Immature natural killer cell (primary cell): ENCODE measurements around the gene FHIT. TPM values are rescaled to one million over a fixed set of nuclear protein-coding genes. Genes with fewer than 3 reads are reported as not detected.
"Not testable (repeated sequence)": the region's sequence is repeated elsewhere in the genome, so short reads cannot be mapped to it uniquely, and the experiment has no call there.

Experiments used
- DNase-seq, 3 donors: peaks; one replicate each; pipeline ENCODE4 v3.0.0; 2022; ENCODE audit warnings: mixed read lengths in 1 of 3
- H3K27ac Mint-ChIP-seq, 6 donors: one replicate each; pipeline ENCODE4 v1.8.0; 2020; ENCODE audit warnings: mixed read lengths in 6 of 6, mild to moderate bottlenecking in 5 of 6, inconsistent platforms in 4 of 6, moderate library complexity in 3 of 6
- H3K27me3 Mint-ChIP-seq, 3 donors: one replicate each; pipeline ENCODE4 v1.8.0; 2020 to 2021; ENCODE audit warnings: low read depth in 3 of 3, mild to moderate bottlenecking in 3 of 3, mixed read lengths in 3 of 3, moderate library complexity in 3 of 3, inconsistent platforms in 1 of 3
- H3K36me3 Mint-ChIP-seq, 3 donors: one replicate each; pipeline ENCODE4 v1.8.0; 2020; ENCODE audit warnings: mixed read lengths in 3 of 3, inconsistent platforms in 2 of 3, mild to moderate bottlenecking in 2 of 3
- H3K4me1 Mint-ChIP-seq, 2 donors: one replicate each; pipeline ENCODE4 v1.8.0; 2020; ENCODE audit warnings: inconsistent platforms in 2 of 2, mild to moderate bottlenecking in 2 of 2, mixed read lengths in 2 of 2, moderate library complexity in 1 of 2
- H3K4me3 Mint-ChIP-seq, 5 donors: one replicate each; pipeline ENCODE4 v1.8.0; 2020; ENCODE audit warnings: mild to moderate bottlenecking in 5 of 5, mixed read lengths in 5 of 5, inconsistent platforms in 3 of 5, moderate library complexity in 3 of 5
- H3K9me3 Mint-ChIP-seq, 6 donors: one replicate each; pipeline ENCODE4 v1.8.0; 2020; ENCODE audit warnings: mild to moderate bottlenecking in 6 of 6, mixed read lengths in 6 of 6, inconsistent platforms in 4 of 6, moderate library complexity in 3 of 6
- polyA plus RNA-seq, 3 donors: library from polyadenylated mRNA; unstranded; fragments of 300-500 nt; fragmentation: Illumina TruSeq; gene quantifications; one replicate each; pipeline ENCODE4 v1.2.3, GENCODE V29; 2021

The FHIT gene
- polyA plus RNA-seq, 3 donors from 2014 or later, result 2.5 to 8.8 (median 3.9) TPM

GRCh38 chr3:61045169-61045568, 206.1 kb downstream of the FHIT start:
- not testable (repeated sequence) for H3K27me3 Mint-ChIP-seq

GRCh38 chr3:61043156-61043555, 208.1 kb downstream of the FHIT start:
- H3K9me3 Mint-ChIP-seq, result peaks cover 8 to 35% (median 24%) of the 10 kb centered on the region in 6 donors
- DNase-seq, result no peak
- H3K36me3 Mint-ChIP-seq, result peaks cover 0 to 10% (median 9%) of the 10 kb centered on the region in 3 donors
- no peaks in the 10 kb centered on the region for H3K27me3 Mint-ChIP-seq
- no peak overlapping the region for H3K4me3 Mint-ChIP-seq
- no peaks in the 10 kb centered on the region for H3K4me1 Mint-ChIP-seq
- no peak overlapping the region for H3K27ac Mint-ChIP-seq

More at GRCh38 chr3:61045169-61045568, 206.1 kb downstream of the FHIT start:
- DNase-seq, H3K4me1 Mint-ChIP-seq, H3K4me3 Mint-ChIP-seq, H3K27ac Mint-ChIP-seq, H3K36me3 Mint-ChIP-seq: not testable (repeated sequence)
- peaks cover 8 to 36% (median 21%) of the 10 kb centered on the region in 6 donors for H3K9me3 Mint-ChIP-seq

GRCh38 chr3:61040618-61041017, 210.6 kb downstream of the FHIT start:
- no peaks in the 10 kb centered on the region for H3K27me3 Mint-ChIP-seq
- H3K9me3 Mint-ChIP-seq, result peaks cover 5 to 35% (median 10%) of the 10 kb centered on the region in 6 donors
- no peaks in the 10 kb centered on the region for H3K4me1 Mint-ChIP-seq
- H3K36me3 Mint-ChIP-seq, result peaks cover 0 to 10% (median 9%) of the 10 kb centered on the region in 3 donors
- H3K27ac Mint-ChIP-seq, result no peak overlapping the region
- DNase-seq, result no peak
- no peak overlapping the region for H3K4me3 Mint-ChIP-seq

GRCh38 chr3:61035573-61035972, 215.7 kb downstream of the FHIT start:
- Mint-ChIP-seq H3K36me3 (peaks cover 0 to 11% (median 5%) of the 10 kb centered on the region in 3 donors), H3K4me3 (no peak overlapping the region), H3K4me1 (no peaks in the 10 kb centered on the region), H3K27me3 (no peaks in the 10 kb centered on the region), H3K27ac (no peak overlapping the region), H3K9me3 (peaks cover 0 to 24% (median 5%) of the 10 kb centered on the region in 6 donors)
- no peak for DNase-seq

- Mint-ChIP-seq H3K4me1 (no peaks in the 10 kb centered on the region), H3K27me3 (no peaks in the 10 kb centered on the region), H3K27ac (no peak overlapping the region), H3K4me3 (no peak overlapping the region), H3K36me3 (peaks cover 0 to 3% (median 0%) of the 10 kb centered on the region in 3 donors), H3K9me3 (peaks cover 0 to 9% (median 2%) of the 10 kb centered on the region in 6 donors)
- no peak for DNase-seq
These were observed 218.3 kb downstream of the FHIT start for GRCh38 chr3:61032991-61033390.

GRCh38 chr3:61031503-61031902, 219.7 kb downstream of the FHIT start:
- no peak overlapping the region for H3K27ac Mint-ChIP-seq
- peaks cover 0 to 3% (median 0%) of the 10 kb centered on the region in 3 donors for H3K36me3 Mint-ChIP-seq
- H3K4me3 Mint-ChIP-seq, result no peak overlapping the region
- no peaks in the 10 kb centered on the region for H3K4me1 Mint-ChIP-seq
- DNase-seq, result no peak
- peaks cover 0 to 9% (median 3%) of the 10 kb centered on the region in 6 donors for H3K9me3 Mint-ChIP-seq
- no peaks in the 10 kb centered on the region for H3K27me3 Mint-ChIP-seq

GRCh38 chr3:61030469-61031035, 220.7 kb downstream of the FHIT start:
- H3K27me3 Mint-ChIP-seq, result no peaks in the 10 kb centered on the region
- peaks cover 0 to 3% (median 0%) of the 10 kb centered on the region in 3 donors for H3K36me3 Mint-ChIP-seq
- no peak overlapping the region for H3K27ac Mint-ChIP-seq
- DNase-seq, result no peak
- no peak overlapping the region for H3K4me3 Mint-ChIP-seq
- no peaks in the 10 kb centered on the region for H3K4me1 Mint-ChIP-seq
- H3K9me3 Mint-ChIP-seq, result peaks cover 0 to 9% (median 3%) of the 10 kb centered on the region in 6 donors

- Mint-ChIP-seq H3K4me3 (no peak overlapping the region), H3K27ac (no peak overlapping the region)
These were observed 222.1 kb downstream of the FHIT start for GRCh38 chr3:61029194-61029593.

GRCh38 chr3:61018807-61019206, 232.4 kb downstream of the FHIT start:
- no peak overlapping the region for H3K4me3 Mint-ChIP-seq
- H3K27me3 Mint-ChIP-seq, result no peaks in the 10 kb centered on the region
- peaks cover 0 to 5% (median 3%) of the 10 kb centered on the region in 3 donors for H3K36me3 Mint-ChIP-seq
- DNase-seq, result no peak
- no peaks in the 10 kb centered on the region for H3K4me1 Mint-ChIP-seq
- H3K9me3 Mint-ChIP-seq, result peaks cover 8 to 32% (median 23%) of the 10 kb centered on the region in 6 donors
- H3K27ac Mint-ChIP-seq, result no peak overlapping the region

More at GRCh38 chr3:61029194-61029593, 222.1 kb downstream of the FHIT start:
- Mint-ChIP-seq H3K27me3 (no peaks in the 10 kb centered on the region), H3K9me3 (peaks cover 0 to 5% (median 4%) of the 10 kb centered on the region in 6 donors), H3K4me1 (no peaks in the 10 kb centered on the region), H3K36me3 (peaks cover 0 to 3% (median 0%) of the 10 kb centered on the region in 3 donors)
- DNase-seq, result no peak

- not testable (repeated sequence) for H3K4me1 Mint-ChIP-seq, H3K36me3 Mint-ChIP-seq, H3K27me3 Mint-ChIP-seq, DNase-seq, H3K4me3 Mint-ChIP-seq, H3K27ac Mint-ChIP-seq
- H3K9me3 Mint-ChIP-seq, result peaks cover 8 to 21% (median 19%) of the 10 kb centered on the region in 6 donors
These were observed 234.2 kb downstream of the FHIT start for GRCh38 chr3:61017028-61017427.

- no peak overlapping the region for H3K27ac Mint-ChIP-seq
- H3K9me3 Mint-ChIP-seq, result peaks cover 0 to 12% (median 10%) of the 10 kb centered on the region in 6 donors
- no peak overlapping the region for H3K4me3 Mint-ChIP-seq
- DNase-seq, result no peak
- peaks cover 0 to 3% (median 1%) of the 10 kb centered on the region in 3 donors for H3K36me3 Mint-ChIP-seq
- H3K27me3 Mint-ChIP-seq, result no peaks in the 10 kb centered on the region
- H3K4me1 Mint-ChIP-seq, result no peaks in the 10 kb centered on the region
These were observed 235.4 kb downstream of the FHIT start for GRCh38 chr3:61015859-61016258.

GRCh38 chr3:61015408-61015807, 235.8 kb downstream of the FHIT start:
- Mint-ChIP-seq H3K9me3 (peaks cover 0 to 8% (median 7%) of the 10 kb centered on the region in 6 donors), H3K27me3 (no peaks in the 10 kb centered on the region), H3K4me1 (no peaks in the 10 kb centered on the region), H3K4me3 (no peak overlapping the region), H3K36me3 (no peaks in the 10 kb centered on the region), H3K27ac (no peak overlapping the region)
- no peak for DNase-seq

GRCh38 chr3:61008998-61009380, 242.3 kb downstream of the FHIT start:
- H3K27me3 Mint-ChIP-seq, result no peaks in the 10 kb centered on the region
- no peaks in the 10 kb centered on the region for H3K4me1 Mint-ChIP-seq
- no peak for DNase-seq
- H3K27ac Mint-ChIP-seq, result no peak overlapping the region
- no peaks in the 10 kb centered on the region for H3K36me3 Mint-ChIP-seq
- H3K9me3 Mint-ChIP-seq, result peaks cover 0 to 4% (median 0%) of the 10 kb centered on the region in 6 donors
- H3K4me3 Mint-ChIP-seq, result no peak overlapping the region

- H3K4me1 Mint-ChIP-seq, result no peaks in the 10 kb centered on the region
- DNase-seq, result no peak
- H3K4me3 Mint-ChIP-seq, result no peak overlapping the region
- H3K27me3 Mint-ChIP-seq, result no peaks in the 10 kb centered on the region
- no peak overlapping the region for H3K27ac Mint-ChIP-seq
- no peaks in the 10 kb centered on the region for H3K36me3 Mint-ChIP-seq
- peaks cover 0 to 4% (median 0%) of the 10 kb centered on the region in 6 donors for H3K9me3 Mint-ChIP-seq
These were observed 242.9 kb downstream of the FHIT start for GRCh38 chr3:61008153-61008997.
